Neural cell (in vitro differentiated cells): ENCODE data around the gene MED16. TPM values are rescaled to one million over a fixed set of nuclear protein-coding genes. Genes with fewer than 3 reads are reported as not detected.

Experiments used
- H2AFZ ChIP-seq: fragments of 200-600, 300-800 bp; sonication (generic), shearing (Covaris generic); 2 replicates; pipeline ENCODE4 v1.6.0; 2014; ENCODE audit warnings: low read depth, mild to moderate bottlenecking, antibody characterized with exemption, low read length, moderate library complexity
- H3F3A ChIP-seq: fragments of 200-600 bp; shearing (Covaris generic); 2 replicates; pipeline ENCODE4 v1.6.1; 2016; ENCODE audit warnings: mild to moderate bottlenecking, moderate library complexity, mixed read lengths, antibody characterized with exemption, low read length; ENCODE audit not compliant: insufficient read depth, poor library complexity, severe bottlenecking
- H3K27ac ChIP-seq: fragments of 200-600, 300-800 bp; sonication (generic), shearing (Covaris generic); 2 replicates; pipeline ENCODE4 v1.5.1; 2014; ENCODE audit warnings: mild to moderate bottlenecking, low read length, moderate library complexity
- H3K27me3 ChIP-seq: fragments of 300-800, 200-600 bp; sonication (generic), shearing (Covaris generic); 2 replicates; pipeline ENCODE4 v1.6.0; 2014; ENCODE audit warnings: mild to moderate bottlenecking, low read depth, low read length, moderate library complexity; ENCODE audit not compliant: insufficient read depth
- H3K36me3 ChIP-seq: fragments of 300-800, 200-600 bp; sonication (generic), shearing (Covaris generic); 2 replicates; pipeline ENCODE4 v1.5.1; 2014; ENCODE audit warnings: mild to moderate bottlenecking, antibody characterized with exemption, low read length, moderate library complexity; ENCODE audit not compliant: insufficient read depth
- H3K4me2 ChIP-seq: fragments of 300-800, 200-600 bp; sonication (generic), shearing (Covaris generic); 2 replicates; pipeline ENCODE4 v1.6.0; 2014; ENCODE audit warnings: mild to moderate bottlenecking, low read length
- H3K4me3 ChIP-seq: fragments of 300-800, 200-600 bp; sonication (generic), shearing (Covaris generic); 2 replicates; pipeline ENCODE4 v1.5.1; 2014; ENCODE audit warnings: mild to moderate bottlenecking, low read length, moderate library complexity
- H3K79me2 ChIP-seq: fragments of 200-600 bp; shearing (Covaris generic); replicated peaks from 2 replicates; pipeline ENCODE4 v1.6.0; 2014; ENCODE audit warnings: mild to moderate bottlenecking, low read length, moderate library complexity; ENCODE audit not compliant: insufficient read depth
- H3K9ac ChIP-seq: fragments of 300-800, 200-600 bp; sonication (generic), shearing (Covaris generic); 2 replicates; pipeline ENCODE4 v1.6.1; 2016; ENCODE audit warnings: mild to moderate bottlenecking, low read length, mixed read lengths
- H3K9me2 ChIP-seq: fragments of 200-600 bp; shearing (Covaris generic); 2 replicates; pipeline ENCODE4 v1.6.1; 2016; ENCODE audit warnings: mild to moderate bottlenecking, low read length, mixed read lengths; ENCODE audit not compliant: insufficient read depth
- H3K9me3 ChIP-seq: fragments of 200-600, 300-800 bp; sonication (generic), shearing (Covaris generic); 2 replicates; pipeline ENCODE4 v1.6.1; 2016; ENCODE audit warnings: mild to moderate bottlenecking, mixed run types, low read length, moderate library complexity, mixed read lengths
- H4K20me1 ChIP-seq: fragments of 200-600 bp; shearing (Covaris generic); 2 replicates; pipeline ENCODE4 v1.6.1; 2016; ENCODE audit warnings: mild to moderate bottlenecking, mixed run types; ENCODE audit not compliant: insufficient read depth
- CTCF ChIP-seq: fragments of 450-650 bp; IDR thresholded peaks from 2 replicates; pipeline ENCODE4 v1.5.1; 2014; ENCODE audit warnings: antibody characterized with exemption, mild to moderate bottlenecking, moderate library complexity; ENCODE audit not compliant: poor library complexity, severe bottlenecking
- EP300 ChIP-seq: fragments of 450-650 bp; conservative IDR thresholded peaks from 2 replicates; pipeline ENCODE4 v1.6.1; 2014; ENCODE audit warnings: antibody characterized with exemption, mild to moderate bottlenecking, moderate library complexity; ENCODE audit not compliant: poor library complexity, severe bottlenecking
- EZH2 ChIP-seq: fragments of 200-600, 300-800 bp; shearing (Covaris generic), sonication (generic); IDR thresholded peaks from 2 replicates; pipeline ENCODE4 v1.6.1; 2014; ENCODE audit warnings: antibody characterized with exemption, low read length, borderline replicate concordance, mild to moderate bottlenecking; ENCODE audit not compliant: insufficient read depth, poor library complexity, severe bottlenecking
- MXI1 ChIP-seq: fragments of 450-650 bp; conservative IDR thresholded peaks from 2 replicates; pipeline ENCODE4 v1.6.1; 2014; ENCODE audit warnings: antibody characterized with exemption, mild to moderate bottlenecking; ENCODE audit not compliant: poor library complexity, severe bottlenecking
- POLR2AphosphoS5 ChIP-seq: IDR thresholded peaks from 2 replicates; pipeline ENCODE4 v1.6.1; 2012
- RAD21 ChIP-seq: fragments of 450-650 bp; conservative IDR thresholded peaks from 2 replicates; pipeline ENCODE4 v1.6.1; 2014; ENCODE audit warnings: antibody characterized with exemption, mild to moderate bottlenecking, moderate library complexity
- SMC3 ChIP-seq: fragments of 450-650 bp; conservative IDR thresholded peaks from 2 replicates; pipeline ENCODE4 v1.6.1; 2014; ENCODE audit warnings: antibody characterized with exemption, mild to moderate bottlenecking, moderate library complexity; ENCODE audit not compliant: poor library complexity
- TAF1 ChIP-seq: IDR thresholded peaks from 2 replicates; pipeline ENCODE4 v1.6.1; 2012; ENCODE audit warnings: low read depth
- polyA plus RNA-seq: library from polyadenylated mRNA; depleted of rRNA; stranded (reverse); fragments of >200 nt; gene quantifications from 2 replicates; pipeline ENCODE4 v1.2.3, GENCODE V29; 2014
- TF ChIP-seq, protein P1 (sequence below): IDR thresholded peaks from 2 replicates; pipeline ENCODE4 v1.6.1; 2012; ENCODE audit warnings: borderline replicate concordance

The MED16 gene
- polyA plus RNA-seq, 1 donor from 2014 or later = 13.3 TPM

DNA sequence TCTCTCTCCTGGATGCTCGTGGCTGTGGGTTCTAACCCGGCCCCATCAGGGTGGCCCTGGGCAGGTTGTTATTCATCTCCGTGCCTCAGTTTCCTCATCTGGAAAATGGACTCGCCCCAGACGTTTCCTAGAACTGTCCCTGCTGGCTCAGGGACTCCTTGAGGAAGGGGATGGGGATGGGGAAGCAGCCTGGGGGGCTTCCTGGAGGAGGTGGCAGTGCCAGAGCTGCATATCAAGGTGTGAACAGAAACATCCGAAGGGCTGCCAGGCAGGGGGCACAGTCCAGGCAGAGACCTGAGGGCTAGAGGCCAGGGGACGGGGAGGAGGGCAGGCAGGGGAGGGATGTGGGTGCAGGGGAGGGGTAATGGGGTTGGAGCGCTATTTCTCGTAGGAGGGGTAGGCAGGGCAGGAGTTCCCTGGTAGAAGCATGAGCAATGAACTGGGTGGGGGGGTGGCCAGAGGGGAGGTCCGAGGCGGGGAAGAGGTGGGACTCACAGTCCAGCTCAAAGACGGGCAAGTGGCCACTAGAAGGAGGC is 44.5 kb downstream of the MED16 start:
- Histone ChIP-seq H3K9me2 (no peaks in the 10 kb centered on the region), H3K27ac (no peak overlapping the region), H3K27me3 (peaks cover 5% of the 10 kb centered on the region), H4K20me1 (no peaks in the 10 kb centered on the region), H3K79me2 (no peaks in the 10 kb centered on the region), H2AFZ (no peak overlapping the region), H3K9ac (no peak overlapping the region), H3K4me3 (no peak overlapping the region), H3F3A (no peaks in the 10 kb centered on the region), H3K9me3 (no peaks in the 10 kb centered on the region), H3K4me2 (no peak overlapping the region), H3K36me3 (no peaks in the 10 kb centered on the region)
- TF ChIP-seq EP300 (no peak), MXI1 (no peak), EZH2 (no peak), POLR2AphosphoS5 (no peak), RAD21 (no peak), TAF1 (no peak), CTCF (no peak), SMC3 (no peak)
- TF ChIP-seq, protein P1, sequence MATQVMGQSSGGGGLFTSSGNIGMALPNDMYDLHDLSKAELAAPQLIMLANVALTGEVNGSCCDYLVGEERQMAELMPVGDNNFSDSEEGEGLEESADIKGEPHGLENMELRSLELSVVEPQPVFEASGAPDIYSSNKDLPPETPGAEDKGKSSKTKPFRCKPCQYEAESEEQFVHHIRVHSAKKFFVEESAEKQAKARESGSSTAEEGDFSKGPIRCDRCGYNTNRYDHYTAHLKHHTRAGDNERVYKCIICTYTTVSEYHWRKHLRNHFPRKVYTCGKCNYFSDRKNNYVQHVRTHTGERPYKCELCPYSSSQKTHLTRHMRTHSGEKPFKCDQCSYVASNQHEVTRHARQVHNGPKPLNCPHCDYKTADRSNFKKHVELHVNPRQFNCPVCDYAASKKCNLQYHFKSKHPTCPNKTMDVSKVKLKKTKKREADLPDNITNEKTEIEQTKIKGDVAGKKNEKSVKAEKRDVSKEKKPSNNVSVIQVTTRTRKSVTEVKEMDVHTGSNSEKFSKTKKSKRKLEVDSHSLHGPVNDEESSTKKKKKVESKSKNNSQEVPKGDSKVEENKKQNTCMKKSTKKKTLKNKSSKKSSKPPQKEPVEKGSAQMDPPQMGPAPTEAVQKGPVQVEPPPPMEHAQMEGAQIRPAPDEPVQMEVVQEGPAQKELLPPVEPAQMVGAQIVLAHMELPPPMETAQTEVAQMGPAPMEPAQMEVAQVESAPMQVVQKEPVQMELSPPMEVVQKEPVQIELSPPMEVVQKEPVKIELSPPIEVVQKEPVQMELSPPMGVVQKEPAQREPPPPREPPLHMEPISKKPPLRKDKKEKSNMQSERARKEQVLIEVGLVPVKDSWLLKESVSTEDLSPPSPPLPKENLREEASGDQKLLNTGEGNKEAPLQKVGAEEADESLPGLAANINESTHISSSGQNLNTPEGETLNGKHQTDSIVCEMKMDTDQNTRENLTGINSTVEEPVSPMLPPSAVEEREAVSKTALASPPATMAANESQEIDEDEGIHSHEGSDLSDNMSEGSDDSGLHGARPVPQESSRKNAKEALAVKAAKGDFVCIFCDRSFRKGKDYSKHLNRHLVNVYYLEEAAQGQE = no peak

DNA sequence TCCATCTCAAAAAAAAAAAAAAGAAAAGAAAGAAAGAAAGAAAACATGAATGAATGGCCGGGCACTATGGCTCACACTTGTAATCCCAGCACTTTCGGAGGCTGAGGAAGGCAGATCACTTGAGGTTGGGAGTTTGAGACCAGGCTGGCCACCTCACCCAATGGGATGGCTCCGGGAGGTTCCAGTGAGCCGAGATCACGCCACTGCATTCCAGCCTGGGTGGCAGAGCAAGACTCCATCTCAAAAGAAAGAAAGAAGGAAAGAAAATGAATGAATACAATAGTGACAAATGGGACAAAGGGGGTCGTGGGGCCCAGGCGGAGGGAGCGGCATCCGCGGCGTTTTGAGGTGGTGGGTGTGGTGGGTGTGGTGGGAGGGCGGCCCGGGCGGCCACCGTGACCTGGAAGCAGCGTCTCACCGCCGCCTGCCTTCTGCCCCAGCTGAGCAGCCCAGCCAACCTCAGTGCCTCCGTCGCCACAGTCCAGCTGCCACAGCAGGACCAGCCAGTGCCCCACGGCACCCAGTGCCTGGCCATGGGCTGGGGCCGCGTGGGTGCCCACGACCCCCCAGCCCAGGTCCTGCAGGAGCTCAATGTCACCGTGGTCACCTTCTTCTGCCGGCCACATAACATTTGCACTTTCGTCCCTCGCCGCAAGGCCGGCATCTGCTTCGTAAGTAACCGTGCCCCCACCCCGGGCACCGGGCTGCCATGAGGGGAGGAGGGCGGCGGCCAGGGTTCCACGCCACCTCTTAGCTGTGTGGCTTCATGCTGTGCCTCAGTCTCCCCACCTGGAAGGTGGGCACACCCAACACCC is 47.1 kb downstream of the MED16 start:
- Histone ChIP-seq H3F3A (no peaks in the 10 kb centered on the region), H3K27me3 (peaks cover 15% of the 10 kb centered on the region), H3K9ac (no peak overlapping the region), H3K9me2 (no peaks in the 10 kb centered on the region), H2AFZ (no peak overlapping the region), H3K9me3 (no peaks in the 10 kb centered on the region), H3K27ac (no peak overlapping the region), H3K79me2 (no peaks in the 10 kb centered on the region), H4K20me1 (no peaks in the 10 kb centered on the region), H3K36me3 (no peaks in the 10 kb centered on the region), H3K4me2 (no peak overlapping the region), H3K4me3 (no peak overlapping the region)
- TF ChIP-seq CTCF (no peak), RAD21 (no peak), TAF1 (no peak), MXI1 (no peak), EP300 (no peak), SMC3 (no peak), POLR2AphosphoS5 (no peak), EZH2 (no peak)
- TF ChIP-seq, protein P1 = no peak
